Right atrium auricular region (tissue), 2 donors: Measurements from ENCODE around the gene PCBD1. TPM values are rescaled to one million over a fixed set of nuclear protein-coding genes. Genes with fewer than 3 reads are reported as not detected.
"Not testable (repeated sequence)": the region's sequence is repeated elsewhere in the genome, so short reads cannot be mapped to it uniquely, and the experiment has no call there.

Experiments
- DNase-seq: peaks from one replicate; pipeline ENCODE4 v3.0.0-alpha.2; 2019; ENCODE audit warnings: low spot score
- H3K27ac ChIP-seq, 2 donors: fragments of 200-600 bp; sonication (generic); 1 replicate in 1 of 2; 2 replicates in 1 of 2; pipeline ENCODE4 v1.5.1; 2016 to 2019
- H3K27me3 ChIP-seq, 2 donors: fragments of 200-600 bp; sonication (generic); one replicate each; pipeline versions ENCODE4 v1.5.1 to v1.6.0; 2017 to 2019
- H3K36me3 ChIP-seq: fragments of 200-600 bp; sonication (generic); one replicate; pipeline ENCODE4 v1.5.1; 2016
- H3K4me1 ChIP-seq, 2 donors: fragments of 200-600 bp; sonication (generic); one replicate each; pipeline versions ENCODE4 v1.5.1 to v1.6.0; 2017 to 2019
- H3K4me3 ChIP-seq, 2 donors: fragments of 200-600 bp; sonication (generic); 1 replicate in 1 of 2; 2 replicates in 1 of 2; pipeline ENCODE4 v1.5.1; 2017 to 2019; ENCODE audit warnings: mild to moderate bottlenecking in 1 of 2, moderate library complexity in 1 of 2
- H3K9me3 ChIP-seq, 2 donors: fragments of 200-600 bp; sonication (generic); one replicate each; pipeline ENCODE4 v1.5.1; 2019
- CTCF ChIP-seq, 2 donors: fragments of 200-600 bp; sonication (generic); IDR thresholded peaks; one replicate each; pipeline ENCODE4 v1.5.1; 2019; ENCODE audit warnings: antibody characterized with exemption in 2 of 2
- total RNA-seq, 2 donors: library from RNA; depleted of rRNA; stranded (reverse); fragments of >200 nt; gene quantifications; one replicate each; pipeline ENCODE4 v1.1.0, GENCODE V29; 2016

Gene PCBD1
- total RNA-seq, 2 donors from 2014 or later = 79.4 to 98.6 TPM

- Histone ChIP-seq H3K9me3 (no peaks in the 10 kb centered on the region), H3K4me1 (no peaks in the 10 kb centered on the region), H3K27ac (no peak overlapping the region), H3K4me3 (no peak overlapping the region), H3K27me3 (no peaks in the 10 kb centered on the region), H3K36me3 (no peaks in the 10 kb centered on the region)
- no peak for TF ChIP-seq CTCF (IDR thresholded peaks at IDR 0.05)
- DNase-seq = no peak
Measured at GRCh38 chr10:70920519-70920918, 32.2 kb upstream of the PCBD1 start.

- not testable (repeated sequence) for H3K36me3 ChIP-seq, DNase-seq, H3K27ac ChIP-seq, H3K4me1 ChIP-seq, H3K27me3 ChIP-seq, H3K9me3 ChIP-seq, H3K4me3 ChIP-seq
Measured at GRCh38 chr10:70919906-70920305, 31.5 kb upstream of the PCBD1 start.

- Histone ChIP-seq H3K36me3 (no peaks in the 10 kb centered on the region), H3K9me3 (no peaks in the 10 kb centered on the region), H3K27me3 (no peaks in the 10 kb centered on the region), H3K4me3 (no peak overlapping the region), H3K4me1 (no peaks in the 10 kb centered on the region), H3K27ac (no peak overlapping the region)
- no peak for DNase-seq
- TF ChIP-seq CTCF (IDR thresholded peaks at IDR 0.05) = no peak
Measured at GRCh38 chr10:70918851-70919530, 30.6 kb upstream of the PCBD1 start.

GRCh38 chr10:70917635-70918034 lies 29.3 kb upstream of the PCBD1 start:
- no peak for TF ChIP-seq CTCF (IDR thresholded peaks at IDR 0.05)
- no peak for DNase-seq
- H3K27me3 ChIP-seq = no peaks in the 10 kb centered on the region
- no peaks in the 10 kb centered on the region for H3K4me1 ChIP-seq
- no peak overlapping the region for H3K27ac ChIP-seq
- no peaks in the 10 kb centered on the region for H3K9me3 ChIP-seq
- H3K36me3 ChIP-seq = no peaks in the 10 kb centered on the region
- H3K4me3 ChIP-seq = no peak overlapping the region

GRCh38 chr10:70917226-70917625 lies 28.9 kb upstream of the PCBD1 start:
- no peaks in the 10 kb centered on the region for H3K27me3 ChIP-seq
- no peak for DNase-seq
- TF ChIP-seq CTCF (IDR thresholded peaks at IDR 0.05) = no peak
- H3K4me1 ChIP-seq = no peaks in the 10 kb centered on the region
- no peaks in the 10 kb centered on the region for H3K36me3 ChIP-seq
- H3K9me3 ChIP-seq = no peaks in the 10 kb centered on the region
- no peak overlapping the region for H3K27ac ChIP-seq
- no peak overlapping the region for H3K4me3 ChIP-seq

- Histone ChIP-seq H3K9me3 (no peaks in the 10 kb centered on the region), H3K4me1 (no peaks in the 10 kb centered on the region), H3K4me3 (no peak overlapping the region), H3K27ac (no peak overlapping the region), H3K27me3 (no peaks in the 10 kb centered on the region), H3K36me3 (no peaks in the 10 kb centered on the region)
- TF ChIP-seq CTCF (IDR thresholded peaks at IDR 0.05) = no peak
- DNase-seq = no peak
Measured at GRCh38 chr10:70916241-70916640, 27.9 kb upstream of the PCBD1 start.
